Measurements from ENCODE around the gene CDK14. TPM values are rescaled to one million over a fixed set of nuclear protein-coding genes. Genes with fewer than 3 reads are reported as not detected.
"Not testable (repeated sequence)": the region's sequence is repeated elsewhere in the genome, so short reads cannot be mapped to it uniquely, and the experiment has no call there.

The CDK14 gene
- total RNA-seq, 4 donors from 2014 or later = 1.1 to 12.7 (median 5.8) TPM

DNA sequence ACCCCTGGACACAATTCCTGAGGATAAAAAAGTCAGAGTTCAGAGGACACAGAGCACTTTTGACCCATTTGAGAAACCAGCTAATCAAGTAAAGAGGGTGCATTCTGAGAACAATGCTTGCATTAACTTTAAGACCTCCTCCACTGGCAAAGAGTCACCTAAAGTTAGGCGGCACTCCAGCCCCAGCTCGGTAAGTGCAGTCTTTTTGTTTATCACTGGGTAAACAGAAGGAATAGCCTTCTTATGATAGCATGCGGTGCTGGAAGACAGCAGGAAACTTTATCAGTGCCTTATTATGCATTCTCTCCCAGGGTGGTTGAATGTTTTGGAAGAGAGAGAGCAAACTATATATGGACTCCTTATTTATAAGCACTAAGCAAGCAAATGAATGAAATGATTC is 130.5 kb downstream of the CDK14 start:
- intact Hi-C loops (cut with DNase I; ENCODE audit: low total_unique reads) = no loop called here
- 31 to 43% methylated on average over 3 of the region's 3 CpGs for WGBS, 2 donors
- H3K4me3 ChIP-seq (ENCODE audit: low read depth, poor library complexity, severe bottlenecking) = no peak overlapping the region
- no peak for DNase-seq (ENCODE audit: low spot score in 2 of 2)
- no peak for TF ChIP-seq POLR2A (IDR thresholded peaks at IDR 0.05)
- TF ChIP-seq, protein P1, sequence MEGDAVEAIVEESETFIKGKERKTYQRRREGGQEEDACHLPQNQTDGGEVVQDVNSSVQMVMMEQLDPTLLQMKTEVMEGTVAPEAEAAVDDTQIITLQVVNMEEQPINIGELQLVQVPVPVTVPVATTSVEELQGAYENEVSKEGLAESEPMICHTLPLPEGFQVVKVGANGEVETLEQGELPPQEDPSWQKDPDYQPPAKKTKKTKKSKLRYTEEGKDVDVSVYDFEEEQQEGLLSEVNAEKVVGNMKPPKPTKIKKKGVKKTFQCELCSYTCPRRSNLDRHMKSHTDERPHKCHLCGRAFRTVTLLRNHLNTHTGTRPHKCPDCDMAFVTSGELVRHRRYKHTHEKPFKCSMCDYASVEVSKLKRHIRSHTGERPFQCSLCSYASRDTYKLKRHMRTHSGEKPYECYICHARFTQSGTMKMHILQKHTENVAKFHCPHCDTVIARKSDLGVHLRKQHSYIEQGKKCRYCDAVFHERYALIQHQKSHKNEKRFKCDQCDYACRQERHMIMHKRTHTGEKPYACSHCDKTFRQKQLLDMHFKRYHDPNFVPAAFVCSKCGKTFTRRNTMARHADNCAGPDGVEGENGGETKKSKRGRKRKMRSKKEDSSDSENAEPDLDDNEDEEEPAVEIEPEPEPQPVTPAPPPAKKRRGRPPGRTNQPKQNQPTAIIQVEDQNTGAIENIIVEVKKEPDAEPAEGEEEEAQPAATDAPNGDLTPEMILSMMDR (IDR thresholded peaks at IDR 0.05) = no peak

DNA sequence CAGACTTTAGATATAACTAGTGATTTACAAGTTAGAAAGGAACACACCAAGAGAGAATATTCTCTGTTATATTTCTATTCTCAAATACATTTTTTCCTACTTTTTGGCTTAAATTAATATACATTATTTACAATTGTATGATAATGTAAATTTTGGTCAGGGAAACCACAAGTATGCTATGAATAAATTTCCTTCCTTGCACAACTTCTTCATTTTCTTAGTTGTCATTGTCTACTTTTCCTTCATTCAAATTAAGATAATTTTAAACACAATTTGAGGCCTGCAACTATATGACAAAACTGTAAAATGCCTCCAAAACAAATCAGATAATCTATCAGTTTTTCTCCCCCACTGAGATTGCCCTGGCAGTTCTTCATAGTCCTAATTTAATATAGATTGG is 131.3 kb downstream of the CDK14 start:
- DNase-seq (ENCODE audit: low spot score in 2 of 2) = no peak
- intact Hi-C loops (cut with DNase I; ENCODE audit: low total_unique reads) = no loop called here
- TF ChIP-seq POLR2A (IDR thresholded peaks at IDR 0.05) = no peak
- TF ChIP-seq, protein P1 (IDR thresholded peaks at IDR 0.05) = no peak
- H3K4me3 ChIP-seq (ENCODE audit: low read depth, poor library complexity, severe bottlenecking) = no peak overlapping the region

DNA sequence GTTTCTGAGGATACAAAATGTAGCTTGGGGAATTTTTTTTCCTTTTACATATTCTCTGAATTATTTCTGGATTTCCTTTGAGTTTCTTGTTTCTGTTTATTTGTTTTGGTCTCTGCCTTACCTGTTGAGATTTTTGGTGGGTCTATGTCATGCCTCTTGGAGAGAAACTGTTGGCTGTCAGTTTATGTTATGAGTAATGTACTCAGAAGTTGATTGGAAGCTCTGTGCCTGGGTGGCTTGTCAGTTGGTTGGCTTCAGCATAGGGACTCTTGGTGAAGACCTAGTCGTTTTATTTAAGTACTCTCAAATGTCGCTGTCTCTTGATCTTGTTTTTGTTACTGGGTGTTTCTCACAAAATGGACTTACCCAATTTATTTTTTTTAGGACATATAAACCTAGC is 132.4 kb downstream of the CDK14 start:
- no peak for TF ChIP-seq POLR2A (IDR thresholded peaks at IDR 0.05)
- TF ChIP-seq, protein P1 (IDR thresholded peaks at IDR 0.05) = no peak
- WGBS, 2 donors = 93 to 94% methylated on average over 2 of the region's 2 CpGs
- DNase-seq (ENCODE audit: low spot score in 2 of 2) = no peak
- intact Hi-C loops (cut with DNase I; ENCODE audit: low total_unique reads) = no loop called here
- H3K4me3 ChIP-seq (ENCODE audit: low read depth, poor library complexity, severe bottlenecking) = no peak overlapping the region

DNA sequence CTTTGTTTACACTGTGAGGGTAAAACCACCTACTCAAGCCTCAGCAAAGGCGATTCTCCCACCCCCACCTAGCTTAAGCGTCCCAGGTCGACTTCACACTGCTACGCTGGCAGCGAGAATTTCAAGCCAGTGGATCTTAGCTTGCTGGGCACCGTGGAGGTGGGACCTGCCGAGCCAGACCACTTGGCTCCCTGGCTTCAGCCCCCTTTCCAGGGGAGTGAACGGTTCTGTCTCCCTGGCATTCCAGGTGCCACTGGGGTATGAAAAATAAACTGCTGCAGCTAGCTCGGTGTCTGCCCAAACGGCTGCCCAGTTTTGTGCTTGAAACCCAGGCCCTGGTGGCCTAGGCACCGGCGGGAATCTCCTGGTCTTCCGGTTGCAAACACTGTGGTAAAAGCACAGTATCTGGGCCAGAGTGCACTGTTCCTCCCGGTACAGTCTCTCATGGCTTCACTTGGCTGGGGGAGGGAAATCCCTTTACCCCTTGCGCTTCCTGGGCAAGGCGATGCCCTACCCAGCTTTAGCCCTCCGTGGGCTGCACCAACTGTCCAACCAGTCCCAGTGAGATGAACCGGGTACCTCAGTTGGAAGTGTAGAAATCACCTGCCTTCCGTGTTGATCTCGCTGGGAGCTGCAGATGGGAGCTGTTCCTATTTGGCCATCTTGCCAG is 139.6 kb downstream of the CDK14 start:
- intact Hi-C loops (cut with DNase I; ENCODE audit: low total_unique reads); DNase-seq (ENCODE audit: low spot score in 2 of 2); H3K4me3 ChIP-seq (ENCODE audit: low read depth, poor library complexity, severe bottlenecking): not testable (repeated sequence)
- 92 to 94% methylated on average over 20 of the region's 20 CpGs for WGBS, 2 donors

DNA sequence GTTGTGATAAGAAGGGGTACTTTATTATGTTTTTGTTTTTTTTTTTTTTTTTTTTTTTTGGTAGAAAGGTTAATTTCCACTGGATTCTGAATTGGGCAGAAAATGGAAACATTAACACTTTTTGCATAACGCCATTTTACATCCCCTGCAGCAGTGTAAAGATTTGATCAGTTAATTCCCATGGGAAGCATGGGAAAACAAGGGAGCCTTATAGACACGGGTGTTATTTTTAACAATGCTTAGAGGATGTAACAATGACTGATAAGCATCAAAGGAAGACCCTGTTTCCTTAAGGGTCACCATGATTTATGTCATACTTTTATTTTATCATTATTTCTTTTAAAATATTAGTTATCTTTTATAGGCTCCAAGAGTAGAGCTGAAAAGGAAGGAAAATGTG is 140.2 kb downstream of the CDK14 start:
- TF ChIP-seq POLR2A (IDR thresholded peaks at IDR 0.05) = no peak
- intact Hi-C loops (cut with DNase I; ENCODE audit: low total_unique reads) = no loop called here
- WGBS, 2 donors = 73 to 78% methylated on average over 2 of the region's 2 CpGs
- no peak for DNase-seq (ENCODE audit: low spot score in 2 of 2)
- no peak overlapping the region for H3K4me3 ChIP-seq (ENCODE audit: low read depth, poor library complexity, severe bottlenecking)

DNA sequence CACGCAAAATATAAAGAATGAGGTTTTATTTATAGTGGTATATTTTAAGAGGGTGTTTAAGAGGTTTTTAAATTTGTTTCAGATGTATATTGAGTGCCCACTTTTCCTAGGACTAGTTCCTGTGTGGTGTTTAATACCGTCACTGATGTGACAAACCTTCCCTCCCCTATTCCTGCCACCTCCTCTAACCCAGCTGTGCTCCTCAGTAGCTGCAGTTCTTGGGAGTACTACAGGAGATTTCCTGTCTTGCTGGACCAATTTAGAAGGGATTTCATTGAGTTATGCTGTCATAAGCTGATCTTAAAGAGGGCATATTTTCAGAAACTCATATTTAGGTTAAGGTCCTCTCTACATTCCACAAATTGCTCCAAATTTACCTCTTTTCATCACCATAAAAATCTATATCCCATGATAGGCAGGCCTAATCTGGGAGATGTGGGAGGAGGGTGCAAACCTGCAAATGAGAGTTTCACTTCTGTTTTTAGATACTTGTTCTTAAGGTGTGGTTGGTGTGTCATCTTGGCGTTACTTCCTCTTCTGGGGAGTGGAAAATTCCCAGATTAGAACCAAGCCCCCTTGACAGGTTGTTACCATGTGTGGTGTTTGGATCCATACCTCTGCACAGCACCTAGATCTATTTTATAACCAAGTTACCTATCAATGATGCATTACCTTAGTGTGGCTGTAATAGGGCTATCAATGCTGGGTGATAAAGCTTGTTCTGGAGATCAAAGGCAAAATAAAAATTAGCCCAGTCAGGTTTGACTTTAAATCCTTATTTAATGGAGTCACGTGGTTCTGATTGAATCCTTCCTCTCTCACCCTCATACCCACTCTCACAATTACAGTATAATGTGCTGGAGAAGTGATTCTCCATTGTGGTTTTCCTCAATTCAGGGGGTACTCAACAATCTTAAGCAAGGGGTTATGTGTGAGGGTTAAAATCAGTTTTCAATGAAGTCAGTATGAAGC is 141.1 kb downstream of the CDK14 start:
- H3K4me3 ChIP-seq (ENCODE audit: low read depth, poor library complexity, severe bottlenecking) = no peak overlapping the region
- 79 to 80% methylated on average over 4 of the region's 4 CpGs for WGBS, 2 donors
- TF ChIP-seq, protein P1 (IDR thresholded peaks at IDR 0.05) = no peak
- TF ChIP-seq POLR2A (IDR thresholded peaks at IDR 0.05) = no peak
- intact Hi-C loops (cut with DNase I; ENCODE audit: low total_unique reads) = no loop called here
- no peak for DNase-seq (ENCODE audit: low spot score in 2 of 2)
